ENCODE data around the gene USP37. TPM values are rescaled to one million over a fixed set of nuclear protein-coding genes. Genes with fewer than 3 reads are reported as not detected.

The USP37 gene
- total RNA-seq, 1 experiment from 2014 or later: 31.0 TPM

DNA sequence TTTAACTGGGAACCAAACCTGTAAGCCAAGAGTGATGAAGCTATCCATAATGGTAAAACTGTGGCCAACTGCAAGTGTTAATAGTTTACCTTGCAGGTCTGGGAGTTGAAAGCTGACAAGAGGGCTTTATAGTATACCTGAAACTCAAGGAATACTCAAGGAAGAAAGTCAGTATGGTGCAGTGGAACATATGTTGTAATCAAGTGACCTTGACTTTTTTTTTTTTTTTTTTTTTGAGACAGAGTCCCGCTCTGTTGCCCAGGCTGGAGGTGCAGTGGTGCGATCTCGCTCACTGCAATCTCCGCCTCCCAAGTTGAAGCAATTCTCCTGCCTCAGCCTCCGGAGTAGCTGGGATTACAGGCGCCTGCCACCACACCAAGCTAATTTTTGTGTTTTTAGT lies 121.6 kb downstream of the USP37 start:
- BruUV-seq (replicated peaks): no TSS peak
- no peak for DNase-seq (ENCODE audit: low spot score)
- ChIA-PET CTCF (no interaction called here), POLR2A (ENCODE audit: low non-redundant PET) (no interaction called here)
- Histone ChIP-seq H3K27me3 (replicated peaks; ENCODE audit: insufficient read depth, low read depth, low read length, poor library complexity) (no peaks in the 10 kb centered on the region), H3K4me1 (ENCODE audit: insufficient read depth, low read length, poor library complexity, severe bottlenecking) (no peaks in the 10 kb centered on the region), H3K4me3 (ENCODE audit: low read depth, low read length, poor library complexity, severe bottlenecking) (no peak overlapping the region), H3K9me3 (ENCODE audit: low read depth, low read length, poor library complexity, severe bottlenecking) (no peaks in the 10 kb centered on the region), H3K27ac (ENCODE audit: low read depth, low read length, poor library complexity, severe bottlenecking) (no peak overlapping the region), H3K36me3 (ENCODE audit: insufficient read depth, low read length, poor library complexity, severe bottlenecking) (peaks cover 12% of the 10 kb centered on the region)
- TF ChIP-seq CTCF (conservative IDR thresholded peaks at IDR 0.05; ENCODE audit: low read depth, low read length) (no peak), EZH2 (IDR thresholded peaks at IDR 0.05; ENCODE audit: borderline replicate concordance, low read depth, low read length, poor library complexity, severe bottlenecking) (no peak)
- intact Hi-C loops (cut with micrococcal nuclease; ENCODE audit: unreplicated experiment): no loop called here

DNA sequence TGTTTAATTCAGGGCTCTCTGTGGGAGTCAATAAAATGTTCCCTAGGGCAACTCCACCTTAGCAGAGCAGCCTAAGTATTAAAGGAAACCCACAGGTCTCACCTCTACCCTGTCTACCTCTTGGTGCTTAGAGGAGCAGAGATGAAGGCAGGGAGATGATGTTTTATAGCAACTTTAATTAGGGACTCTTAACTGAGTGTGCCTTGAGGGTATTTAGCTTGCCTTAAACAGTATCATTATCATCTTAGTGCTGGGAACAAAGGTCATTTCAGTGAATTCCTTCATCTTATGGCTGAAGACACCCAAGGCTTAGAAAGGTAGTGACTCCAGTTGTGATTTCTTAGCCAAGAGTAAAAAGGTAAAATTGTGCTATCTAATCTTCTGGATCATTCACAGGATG lies 122.5 kb downstream of the USP37 start:
- CTCF ChIA-PET: no interaction called here
- no peak for DNase-seq (ENCODE audit: low spot score)
- intact Hi-C loops (cut with micrococcal nuclease; ENCODE audit: unreplicated experiment): no loop called here
- Histone ChIP-seq H3K27ac (ENCODE audit: low read depth, low read length, poor library complexity, severe bottlenecking) (no peak overlapping the region), H3K4me3 (ENCODE audit: low read depth, low read length, poor library complexity, severe bottlenecking) (no peak overlapping the region), H3K4me1 (ENCODE audit: insufficient read depth, low read length, poor library complexity, severe bottlenecking) (no peaks in the 10 kb centered on the region), H3K36me3 (ENCODE audit: insufficient read depth, low read length, poor library complexity, severe bottlenecking) (peaks cover 12% of the 10 kb centered on the region), H3K27me3 (replicated peaks; ENCODE audit: insufficient read depth, low read depth, low read length, poor library complexity) (no peaks in the 10 kb centered on the region), H3K9me3 (ENCODE audit: low read depth, low read length, poor library complexity, severe bottlenecking) (no peaks in the 10 kb centered on the region)
- no peak for TF ChIP-seq EZH2 (IDR thresholded peaks at IDR 0.05; ENCODE audit: borderline replicate concordance, low read depth, low read length, poor library complexity, severe bottlenecking)
- no peak for TF ChIP-seq CTCF (conservative IDR thresholded peaks at IDR 0.05; ENCODE audit: low read depth, low read length)
- BruUV-seq (replicated peaks): no TSS peak
- POLR2A ChIA-PET (ENCODE audit: low non-redundant PET): no interaction called here

GRCh38 chr2:218444692-218445357 lies 123.3 kb downstream of the USP37 start:
- no peaks in the 10 kb centered on the region for H3K27me3 ChIP-seq (replicated peaks; ENCODE audit: insufficient read depth, low read depth, low read length, poor library complexity)
- ChIA-PET POLR2A (ENCODE audit: low non-redundant PET) (no interaction called here), CTCF (no interaction called here)
- peaks cover 10% of the 10 kb centered on the region for H3K36me3 ChIP-seq (ENCODE audit: insufficient read depth, low read length, poor library complexity, severe bottlenecking)
- BruUV-seq (replicated peaks): no TSS peak
- H3K9me3 ChIP-seq (ENCODE audit: low read depth, low read length, poor library complexity, severe bottlenecking): no peaks in the 10 kb centered on the region
- DNase-seq (ENCODE audit: low spot score): no peak
- H3K27ac ChIP-seq (ENCODE audit: low read depth, low read length, poor library complexity, severe bottlenecking): no peak overlapping the region
- no peak overlapping the region for H3K4me3 ChIP-seq (ENCODE audit: low read depth, low read length, poor library complexity, severe bottlenecking)
- intact Hi-C loops (cut with micrococcal nuclease; ENCODE audit: unreplicated experiment): no loop called here
- TF ChIP-seq EZH2 (IDR thresholded peaks at IDR 0.05; ENCODE audit: borderline replicate concordance, low read depth, low read length, poor library complexity, severe bottlenecking): no peak
- no peak for TF ChIP-seq CTCF (conservative IDR thresholded peaks at IDR 0.05; ENCODE audit: low read depth, low read length)
- no peaks in the 10 kb centered on the region for H3K4me1 ChIP-seq (ENCODE audit: insufficient read depth, low read length, poor library complexity, severe bottlenecking)

Measured in A673 (cell line).